NCI-H460 (cell line): ENCODE results near the gene NOTCH1. TPM values are rescaled to one million over a fixed set of nuclear protein-coding genes. Genes with fewer than 3 reads are reported as not detected.
A peak's percentile ranks its signal among the peaks of the same experiment; 100 is the strongest.
"Not testable (repeated sequence)": the region's sequence is repeated elsewhere in the genome, so short reads cannot be mapped to it uniquely, and the experiment has no call there.

Source experiments
- DNase-seq: peaks from one replicate; pipeline ENCODE4 v3.0.0-alpha.2; 2016; ENCODE audit warnings: low read depth; ENCODE audit errors: extremely low read depth
- total RNA-seq: library from RNA; depleted of rRNA; stranded (reverse); fragments of >200 nt; shearing (Covaris generic); gene quantifications from 2 replicates; pipeline ENCODE4 v1.2.3, GENCODE V29; 2014

Gene NOTCH1
- total RNA-seq, 1 experiment from 2014 or later = 8.0 TPM

- not testable (repeated sequence) for DNase-seq
These were observed 33.9 kb upstream of the NOTCH1 start for GRCh38 chr9:136579650-136580219.

GRCh38 chr9:136578915-136579649 is 33.2 kb upstream of the NOTCH1 start:
- DNase-seq = no peak

GRCh38 chr9:136578626-136578914 is 32.7 kb upstream of the NOTCH1 start:
- no peak for DNase-seq

- no peak for DNase-seq
These were observed 32.2 kb upstream of the NOTCH1 start for GRCh38 chr9:136577941-136578625.

DNA sequence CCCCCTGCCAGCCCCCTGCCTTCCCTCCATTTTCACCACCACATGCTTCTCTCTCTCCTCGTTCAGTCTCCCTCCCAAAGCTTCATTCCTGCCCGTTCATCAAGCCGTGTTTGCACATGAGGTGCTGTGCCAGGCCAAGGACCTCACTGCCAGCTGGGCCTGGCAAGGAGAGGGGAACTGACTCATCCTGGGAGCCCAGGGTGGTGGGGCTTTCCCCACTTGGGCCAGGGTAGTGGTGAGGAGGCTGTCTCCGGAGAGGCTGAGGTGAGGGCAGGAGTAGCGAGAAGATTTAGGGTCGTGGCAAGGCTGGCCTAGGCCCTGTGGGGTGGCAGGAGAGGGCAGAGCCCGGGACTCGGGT is 30.4 kb upstream of the NOTCH1 start:
- no peak for DNase-seq

GRCh38 chr9:136575626-136576268 is 29.9 kb upstream of the NOTCH1 start:
- no peak for DNase-seq

DNA sequence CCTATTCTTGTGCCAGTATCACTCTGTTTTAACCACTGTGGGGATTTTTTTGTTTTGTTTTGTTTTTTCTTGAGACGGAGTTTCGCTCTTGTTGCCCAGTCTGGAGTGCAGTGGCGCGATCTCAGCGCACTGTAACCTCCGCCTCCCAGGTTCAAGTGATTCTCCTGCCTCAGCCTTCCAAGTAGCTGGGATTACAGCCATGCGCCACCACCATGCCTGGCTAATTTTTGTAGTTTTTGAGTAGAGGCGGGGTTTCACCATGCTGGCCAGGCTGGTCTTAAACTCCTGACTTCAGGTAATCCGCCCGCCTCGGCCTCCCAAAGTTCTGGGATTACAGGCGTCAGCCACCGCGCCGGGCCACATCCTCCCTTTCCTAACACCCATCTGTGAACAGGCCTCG is 28.8 kb upstream of the NOTCH1 start:
- DNase-seq = not testable (repeated sequence)

- DNase-seq = no peak
These were observed 27.2 kb upstream of the NOTCH1 start for GRCh38 chr9:136572828-136573625.

DNA sequence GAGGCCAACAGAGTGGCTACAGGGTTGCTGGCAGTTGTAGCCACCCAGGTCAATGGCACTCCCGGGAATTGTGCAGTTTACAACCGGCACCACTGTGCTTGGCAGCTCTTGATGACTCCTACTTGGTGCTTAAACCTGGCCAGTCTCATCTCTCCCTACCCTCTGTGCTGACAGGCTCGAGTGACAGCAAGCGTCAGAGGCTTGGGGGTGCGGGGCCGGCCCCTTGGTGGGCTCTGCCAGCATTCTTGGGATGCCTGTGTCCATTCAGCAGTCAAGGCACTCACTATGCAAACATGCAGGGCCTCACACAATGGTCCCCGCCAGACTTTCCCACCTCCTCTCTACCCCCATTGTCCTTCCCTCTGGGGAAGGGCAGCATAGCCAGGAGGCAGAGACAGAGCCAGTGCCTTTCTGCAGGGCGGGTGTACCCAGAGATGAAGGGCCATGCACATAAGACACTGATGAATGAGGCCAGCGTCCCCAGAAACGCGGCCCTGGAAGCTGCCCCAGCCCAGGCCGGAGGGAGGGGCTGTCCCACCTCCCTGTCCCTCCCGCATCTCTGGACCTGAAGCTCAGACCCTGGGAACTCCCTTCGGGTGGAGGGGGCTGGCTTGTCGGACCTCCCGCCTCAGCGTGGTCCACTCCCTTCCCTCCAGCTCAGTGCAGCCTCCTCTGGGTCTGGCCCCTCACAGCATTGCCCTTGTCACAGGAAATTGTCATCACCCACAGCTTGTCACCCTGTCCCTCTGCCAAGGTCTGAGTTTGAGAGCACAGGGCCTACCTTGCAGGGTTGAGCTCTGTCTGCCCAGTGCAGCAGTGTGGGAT is 26.4 kb upstream of the NOTCH1 start:
- no peak for DNase-seq

GRCh38 chr9:136571531-136571930 is 25.7 kb upstream of the NOTCH1 start:
- DNase-seq = no peak

DNA sequence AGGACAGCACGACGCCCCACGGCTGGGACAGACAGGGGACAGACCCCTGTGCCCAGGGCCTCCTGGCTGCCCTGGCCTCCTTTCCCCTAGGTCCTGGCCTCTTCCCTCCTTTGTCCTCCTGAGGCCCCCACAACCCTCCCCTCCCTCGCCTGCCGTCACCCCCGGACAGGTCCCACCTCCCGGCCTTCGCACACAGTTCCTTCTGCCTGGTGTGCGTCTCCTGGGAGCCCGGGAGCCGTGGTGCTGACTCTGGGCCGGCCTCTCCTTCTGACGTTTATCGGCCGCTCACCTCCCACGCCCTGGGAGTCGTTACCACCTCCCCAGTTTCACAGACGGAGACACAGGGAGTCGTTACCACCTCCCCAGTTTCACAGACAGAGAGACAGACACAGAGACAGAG is 25.1 kb upstream of the NOTCH1 start:
- no peak for DNase-seq

GRCh38 chr9:136570191-136570845 is 24.5 kb upstream of the NOTCH1 start:
- no peak for DNase-seq

GRCh38 chr9:136569526-136570148 is 23.8 kb upstream of the NOTCH1 start:
- DNase-seq = no peak

GRCh38 chr9:136568288-136569081 is 22.6 kb upstream of the NOTCH1 start:
- no peak for DNase-seq

GRCh38 chr9:136567651-136568287 is 21.9 kb upstream of the NOTCH1 start:
- DNase-seq = peak; percentile 73

GRCh38 chr9:136566901-136567300 is 21.1 kb upstream of the NOTCH1 start:
- DNase-seq = no peak

DNA sequence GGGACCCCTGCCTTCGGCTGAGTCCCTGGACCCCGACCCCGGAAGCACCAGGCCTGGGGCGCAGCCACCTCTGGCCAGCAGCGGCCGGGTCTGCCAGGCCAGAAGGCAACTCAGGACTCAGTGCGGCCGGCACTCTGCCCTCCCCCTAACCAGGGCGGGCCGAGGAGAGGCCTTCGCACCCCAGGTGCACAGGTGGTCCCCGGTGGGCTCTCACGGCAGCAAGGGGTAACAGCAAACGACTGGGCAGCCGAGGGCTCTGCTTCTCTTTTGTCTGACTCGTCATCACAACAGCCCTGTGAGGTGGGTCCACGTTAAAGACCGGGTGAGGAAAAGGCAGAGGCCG is 20.7 kb upstream of the NOTCH1 start:
- DNase-seq = no peak
